CD4-positive, alpha-beta T cell treated with Interleukin-4 for 4 hours (primary cell): ENCODE results near the gene ERBB4.
"Not testable (repeated sequence)": the region's sequence is repeated elsewhere in the genome, so short reads cannot be mapped to it uniquely, and the experiment has no call there.

ENCODE experiments used
- DNase-seq: peaks from one replicate; pipeline ENCODE4 v3.0.0-alpha.2; 2020

Gene ERBB4

GRCh38 chr2:212124598-212124997 lies 414.0 kb downstream of the ERBB4 start:
- no peak for DNase-seq

GRCh38 chr2:212119591-212119990 lies 419.0 kb downstream of the ERBB4 start:
- no peak for DNase-seq

- DNase-seq, result no peak
Measured at GRCh38 chr2:212117926-212118325, 420.7 kb downstream of the ERBB4 start.

GRCh38 chr2:212114489-212114888 lies 424.1 kb downstream of the ERBB4 start:
- DNase-seq, result no peak

DNA sequence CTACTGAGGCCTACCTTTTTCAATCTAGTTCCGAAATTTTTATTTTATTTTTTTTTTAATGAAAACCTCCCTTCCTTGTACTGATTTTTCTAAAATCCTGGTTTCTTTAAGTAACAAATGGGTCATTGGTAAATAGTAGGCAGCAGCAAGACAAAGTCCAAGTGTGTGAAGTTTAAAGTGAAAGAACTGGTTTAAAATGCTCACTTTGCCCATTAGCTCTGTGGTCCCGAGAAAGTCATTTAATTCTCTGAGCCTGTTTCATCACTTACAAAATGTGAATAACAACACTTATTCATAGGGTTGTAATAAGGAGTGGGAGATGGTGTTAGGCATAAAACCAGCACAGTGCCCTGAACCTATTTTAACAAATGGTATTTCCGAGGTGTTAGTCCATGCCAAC lies 426.2 kb downstream of the ERBB4 start:
- no peak for DNase-seq

DNA sequence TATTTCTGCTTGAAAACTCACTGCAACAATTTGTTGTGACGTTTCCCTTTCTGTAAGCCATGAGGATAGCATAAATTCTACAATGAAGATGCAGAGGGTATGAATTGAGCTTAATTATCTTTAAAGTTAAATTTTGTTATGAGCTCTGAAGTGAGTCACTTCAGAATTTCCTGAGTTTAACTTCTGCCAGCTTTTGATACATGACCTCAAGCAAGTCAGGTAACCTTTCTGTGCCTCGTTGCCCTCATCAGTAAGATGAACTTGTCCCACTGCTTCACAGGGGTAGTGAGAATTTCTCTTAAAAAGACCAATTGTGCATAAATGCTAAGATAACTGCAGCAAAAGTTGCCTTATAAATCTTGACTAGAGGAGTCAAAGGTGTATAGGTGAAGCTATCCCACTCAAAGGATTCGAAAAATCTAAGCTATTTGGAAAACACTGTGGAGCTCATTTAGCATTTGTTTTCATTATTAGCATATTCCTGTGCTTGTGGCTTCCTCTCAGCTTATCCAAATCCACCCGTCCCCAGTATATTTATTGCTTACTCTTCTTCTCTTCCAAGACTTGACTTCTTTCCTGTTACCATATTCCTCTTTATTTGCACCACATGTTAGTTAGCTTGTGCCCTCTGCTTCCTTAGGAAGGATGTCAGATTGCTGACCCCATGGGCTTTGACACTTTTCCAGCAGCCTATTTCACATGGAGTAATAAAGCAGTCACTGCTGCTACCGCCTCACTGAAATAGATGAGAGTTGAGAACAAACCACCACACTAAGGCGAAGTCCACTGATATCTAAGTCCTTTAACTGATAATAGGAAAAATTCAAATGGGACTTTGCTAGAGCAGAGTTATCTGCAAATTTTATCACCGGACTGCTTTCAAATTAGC lies 428.6 kb downstream of the ERBB4 start:
- DNase-seq, result no peak

- no peak for DNase-seq
Measured at GRCh38 chr2:212109217-212109616, 429.4 kb downstream of the ERBB4 start.

DNA sequence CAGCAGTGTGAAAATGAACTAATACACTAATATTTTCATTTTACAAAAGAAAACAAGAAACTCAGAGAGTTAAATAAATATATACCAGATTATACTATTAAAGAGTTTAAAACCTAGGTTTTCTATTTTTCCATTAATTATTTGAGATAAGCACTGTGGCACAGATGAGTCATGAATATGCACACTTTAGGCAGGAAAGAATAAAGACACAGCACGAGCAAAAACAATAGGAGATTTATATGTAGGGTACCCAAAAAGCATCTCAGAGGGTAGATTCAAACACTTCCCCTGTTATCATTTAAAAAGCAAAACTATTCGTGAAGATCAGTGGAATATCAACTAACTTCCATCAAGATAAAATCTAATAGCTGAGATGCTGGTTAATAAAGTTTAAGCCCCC lies 430.6 kb downstream of the ERBB4 start:
- no peak for DNase-seq

DNA sequence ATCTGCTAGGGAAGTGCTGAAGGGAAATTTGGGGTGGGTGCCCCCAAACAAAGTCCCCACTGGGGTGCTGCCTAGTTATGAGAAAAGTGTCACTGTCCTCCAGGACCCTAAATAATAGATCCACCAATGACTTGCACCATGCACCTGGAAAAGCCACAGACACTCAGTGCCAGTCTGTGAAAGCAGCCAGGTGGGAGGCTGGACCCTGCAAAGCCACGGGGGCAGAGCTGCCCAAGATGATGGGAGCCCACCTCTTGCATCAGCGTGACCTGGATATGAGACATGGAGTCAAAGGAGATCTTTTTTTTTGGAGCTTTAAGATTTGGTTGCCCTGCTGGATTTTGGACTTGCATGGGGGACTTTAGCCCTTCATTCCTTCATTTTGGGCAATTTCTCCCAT lies 431.6 kb downstream of the ERBB4 start:
- DNase-seq, result no peak

GRCh38 chr2:212106536-212106935 lies 432.1 kb downstream of the ERBB4 start:
- DNase-seq, result not testable (repeated sequence)

- DNase-seq, result no peak
Measured at GRCh38 chr2:212099658-212100057, 438.9 kb downstream of the ERBB4 start.

GRCh38 chr2:212098966-212099365 lies 439.6 kb downstream of the ERBB4 start:
- no peak for DNase-seq

GRCh38 chr2:212097001-212097400 lies 441.6 kb downstream of the ERBB4 start:
- no peak for DNase-seq

DNA sequence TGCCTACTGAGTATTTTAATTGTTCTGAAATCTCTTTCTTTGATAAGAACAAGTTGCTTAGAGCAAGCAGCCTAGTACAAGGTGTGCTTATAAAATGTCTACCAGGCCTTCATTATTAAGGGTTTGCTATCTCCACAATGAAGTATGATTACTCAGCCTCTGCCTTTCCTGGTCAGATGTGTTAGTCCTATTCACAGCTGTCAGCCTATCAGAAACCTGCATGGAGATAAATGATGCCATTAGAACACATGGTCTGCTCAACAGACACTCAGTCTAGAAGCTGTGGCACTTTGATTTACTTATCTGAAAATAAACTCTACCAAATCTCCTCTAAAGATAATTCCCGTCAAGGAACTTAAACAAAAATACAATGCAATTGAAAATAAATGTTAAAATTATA lies 448.7 kb downstream of the ERBB4 start:
- no peak for DNase-seq

DNA sequence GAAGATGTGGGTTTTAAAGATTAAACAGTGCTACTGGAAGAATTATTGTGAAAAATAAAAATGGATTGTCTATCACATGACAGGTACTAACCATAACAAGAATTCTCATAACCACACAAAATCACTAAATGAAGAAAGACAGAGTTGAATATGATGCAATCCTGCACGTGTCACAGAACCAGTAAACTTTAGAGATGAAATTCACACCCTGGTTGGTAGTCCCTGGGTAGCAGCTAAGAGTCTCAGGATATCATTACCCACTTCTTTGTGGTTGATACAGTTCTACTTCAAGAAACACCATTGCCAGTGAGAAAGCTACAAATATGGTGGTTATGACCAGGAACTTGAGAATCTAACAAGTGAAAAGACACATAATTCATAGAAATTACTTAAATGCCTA lies 450.2 kb downstream of the ERBB4 start:
- no peak for DNase-seq

- DNase-seq, result no peak
Measured at GRCh38 chr2:212083492-212083891, 455.1 kb downstream of the ERBB4 start.

DNA sequence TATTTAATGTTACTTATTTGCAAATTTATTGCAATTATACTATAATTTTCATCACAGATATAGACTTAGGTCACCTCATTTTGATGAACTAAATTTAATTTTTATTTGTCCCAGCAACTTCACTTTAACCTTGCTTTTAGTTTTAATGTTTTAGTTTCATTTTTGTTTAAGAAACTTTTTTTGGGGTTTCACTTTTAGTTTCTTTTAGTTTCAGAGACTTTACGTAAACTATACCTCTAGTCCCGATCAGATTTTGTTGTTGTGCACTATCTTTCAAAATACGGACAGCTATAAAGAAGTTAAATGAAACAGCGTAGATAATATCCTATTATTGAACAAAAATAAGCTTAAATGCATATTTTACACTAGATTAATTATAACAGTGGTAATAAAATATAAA lies 460.5 kb downstream of the ERBB4 start:
- no peak for DNase-seq

GRCh38 chr2:212076456-212076855 lies 462.1 kb downstream of the ERBB4 start:
- no peak for DNase-seq

- no peak for DNase-seq
Measured at GRCh38 chr2:212073360-212073759, 465.2 kb downstream of the ERBB4 start.

- DNase-seq, result no peak
Measured at GRCh38 chr2:212066546-212066945, 472.1 kb downstream of the ERBB4 start.

- DNase-seq, result no peak
Measured at GRCh38 chr2:212064318-212064717, 474.3 kb downstream of the ERBB4 start.

- DNase-seq, result no peak
Measured at GRCh38 chr2:212052412-212053159, 486.0 kb downstream of the ERBB4 start.

GRCh38 chr2:212050871-212051270 lies 487.7 kb downstream of the ERBB4 start:
- no peak for DNase-seq

DNA sequence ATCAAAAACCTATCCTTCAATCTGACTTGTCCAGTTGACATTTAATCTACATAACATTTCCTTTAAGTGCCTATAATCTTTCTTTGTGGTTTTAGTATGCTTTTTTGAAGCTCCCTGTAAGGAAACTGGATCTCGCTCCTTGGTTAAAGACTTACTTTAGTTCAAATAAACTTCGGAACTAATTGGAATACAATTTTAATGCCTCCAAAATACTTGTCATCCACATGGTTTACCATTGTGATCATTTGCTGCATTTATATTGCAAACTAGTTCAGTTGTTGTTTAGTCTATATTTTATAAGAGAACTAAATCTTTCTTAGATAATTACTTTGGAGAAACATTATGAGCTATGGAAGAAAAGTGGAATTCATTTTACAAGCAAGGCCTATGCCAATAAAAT lies 496.0 kb downstream of the ERBB4 start:
- no peak for DNase-seq
